Measurements from ENCODE around the gene TACC2.

Gene TACC2

DNA sequence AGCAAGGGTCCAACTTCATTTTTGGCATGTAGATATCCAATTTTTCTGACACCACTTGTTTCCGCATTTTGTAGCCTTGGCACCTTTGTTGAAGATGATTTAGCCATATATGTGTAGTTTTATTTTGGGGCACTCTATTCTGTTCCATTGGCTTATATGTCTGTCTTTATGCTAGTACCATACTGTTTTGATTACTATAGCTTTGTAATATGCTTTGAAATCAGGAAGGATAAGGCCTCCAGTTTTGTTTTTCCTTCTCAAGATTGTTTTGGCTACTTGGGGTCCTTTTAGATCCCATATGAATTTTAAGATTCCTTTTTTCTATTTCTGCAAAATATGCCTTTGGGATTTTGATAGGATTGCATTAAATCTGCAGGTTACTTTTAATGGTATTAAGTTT lies 272.6 kb downstream of the TACC2 start:
- no peak for DNase-seq
- in situ Hi-C loops (cut with HindIII; ENCODE audit: low pct_ligation_motif_present, low pct_unique_long_range_greater_than_20kb, low sequenced_read_pairs): no loop called here

DNA sequence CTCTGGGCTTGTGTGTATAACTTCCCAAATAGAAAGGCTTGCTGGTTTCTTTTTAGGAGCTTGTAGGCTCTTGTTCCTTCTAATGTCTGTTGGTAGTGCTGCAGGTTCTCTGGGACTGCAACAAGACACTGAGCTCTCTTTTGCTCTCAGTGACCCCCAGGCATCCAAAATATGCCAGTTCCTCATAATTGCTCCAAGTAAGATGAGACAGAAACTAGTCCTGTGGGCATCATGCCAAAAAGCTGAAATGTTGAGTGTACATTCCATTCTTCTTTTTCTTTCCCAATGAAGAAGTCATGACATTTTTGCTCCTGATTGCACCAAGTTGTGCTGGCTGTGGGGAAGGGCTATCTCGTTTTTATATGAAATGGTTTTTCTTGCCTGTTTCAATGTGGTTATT lies 275.0 kb downstream of the TACC2 start:
- DNase-seq: peak; percentile 89
- in situ Hi-C loops (cut with HindIII; ENCODE audit: low pct_ligation_motif_present, low pct_unique_long_range_greater_than_20kb, low sequenced_read_pairs): no loop called here

DNA sequence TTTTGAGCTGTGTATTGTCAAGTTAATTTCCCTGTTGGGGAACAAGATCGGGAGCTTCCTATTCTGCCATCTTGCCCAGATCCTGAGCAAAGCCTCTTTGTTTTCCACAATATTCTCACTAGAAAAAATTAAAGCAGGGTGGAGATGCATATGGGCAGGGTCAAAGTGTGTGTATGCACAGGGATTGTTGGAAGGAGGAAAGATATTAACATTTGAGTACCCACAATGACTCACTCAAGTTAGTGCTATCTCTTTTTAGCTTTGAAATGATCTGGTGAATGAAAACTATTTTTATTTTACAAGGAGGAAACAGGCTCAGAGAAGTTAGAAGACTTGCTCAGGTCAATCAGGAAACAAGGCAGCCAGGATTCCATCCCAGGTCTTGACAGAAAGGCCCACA lies 275.5 kb downstream of the TACC2 start:
- DNase-seq: peak; percentile 26
- in situ Hi-C loops (cut with HindIII; ENCODE audit: low pct_ligation_motif_present, low pct_unique_long_range_greater_than_20kb, low sequenced_read_pairs): no loop called here

DNA sequence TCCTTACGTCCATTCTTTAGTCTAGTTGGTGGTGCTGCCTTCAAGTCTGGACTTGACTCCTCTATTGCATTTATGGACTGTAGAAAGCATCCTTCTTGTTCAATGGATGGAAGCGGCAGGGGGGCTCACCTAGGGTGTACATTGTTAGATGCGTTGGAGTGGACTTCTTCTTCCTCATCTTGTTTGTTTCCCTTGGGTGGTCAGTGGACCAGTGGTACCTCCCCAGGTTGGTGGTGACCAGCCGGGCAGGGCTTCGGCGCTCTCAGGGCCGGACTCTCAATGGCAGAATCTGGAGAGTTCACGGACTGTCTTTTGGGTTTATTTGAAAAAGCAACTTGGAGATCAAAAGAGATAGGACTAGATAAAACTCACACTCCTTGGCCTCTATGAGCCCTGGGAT lies 276.0 kb downstream of the TACC2 start:
- in situ Hi-C loops (cut with HindIII; ENCODE audit: low pct_ligation_motif_present, low pct_unique_long_range_greater_than_20kb, low sequenced_read_pairs): no loop called here
- no peak for DNase-seq

DNA sequence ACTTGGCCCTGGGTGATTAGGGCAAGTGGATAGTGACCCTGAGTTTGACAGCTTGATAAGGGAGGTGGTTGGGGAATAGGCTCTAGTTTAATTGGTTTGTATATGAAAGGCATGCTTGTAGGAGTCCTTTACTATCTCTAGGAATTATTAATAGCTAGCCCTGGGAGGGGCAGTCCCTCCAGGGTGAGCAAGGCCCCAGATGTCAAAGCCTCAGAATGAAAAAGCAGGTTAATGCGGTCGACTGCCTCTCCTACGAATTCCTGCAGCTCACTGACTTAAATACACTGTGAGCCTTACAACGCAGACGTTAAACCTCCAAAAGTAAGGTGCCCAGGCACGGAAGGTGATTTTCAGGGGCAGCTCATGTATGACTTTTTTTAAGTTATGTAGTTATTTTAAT lies 276.9 kb downstream of the TACC2 start:
- peak; percentile 94 for DNase-seq
- in situ Hi-C loops (cut with HindIII; ENCODE audit: low pct_ligation_motif_present, low pct_unique_long_range_greater_than_20kb, low sequenced_read_pairs): no loop called here

DNA sequence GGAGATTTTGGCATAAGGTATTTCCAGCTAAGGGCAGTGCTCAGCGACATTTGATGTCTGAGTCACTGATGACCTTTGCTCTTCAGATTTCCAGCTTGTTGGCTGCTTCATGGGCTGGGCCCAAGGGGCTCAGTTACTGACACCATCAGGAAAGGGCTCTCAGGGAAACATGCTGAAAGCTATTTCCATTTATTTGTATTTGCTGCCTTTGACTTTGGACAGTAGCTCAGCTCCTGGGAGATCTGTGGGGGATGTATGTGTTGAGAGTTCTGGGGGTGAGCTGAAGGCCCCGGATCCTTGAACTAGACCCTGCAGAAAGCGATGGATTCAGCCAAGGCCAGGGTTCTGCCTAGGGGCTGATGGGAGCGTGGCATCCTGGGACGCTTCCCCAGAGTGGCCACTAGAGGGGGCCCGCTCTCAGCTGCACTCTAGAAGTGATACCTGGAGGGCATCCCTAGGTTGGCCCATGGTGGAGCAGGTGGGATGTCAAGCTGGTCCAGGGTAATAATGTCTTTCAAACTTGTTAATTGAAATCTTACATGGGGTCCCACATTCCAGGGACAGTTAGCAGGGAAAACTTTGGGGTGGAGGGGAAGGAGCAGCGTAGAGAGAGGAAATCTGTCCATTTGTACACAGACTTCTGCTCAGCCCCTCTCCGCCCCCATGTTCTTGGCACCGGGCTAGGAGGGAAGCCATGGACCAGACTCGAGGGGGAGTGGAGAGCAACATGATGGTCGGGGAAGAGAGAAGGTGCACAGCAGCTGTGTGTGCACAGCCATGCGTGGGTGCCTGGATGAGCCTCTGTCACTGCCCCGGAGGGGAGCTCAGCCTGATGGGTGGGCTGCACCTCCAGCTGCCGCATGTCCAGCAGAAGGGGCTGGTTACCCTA lies 279.1 kb downstream of the TACC2 start:
- DNase-seq: peak; percentile 62
- in situ Hi-C loops (cut with HindIII; ENCODE audit: low pct_ligation_motif_present, low pct_unique_long_range_greater_than_20kb, low sequenced_read_pairs): no loop called here

DNA sequence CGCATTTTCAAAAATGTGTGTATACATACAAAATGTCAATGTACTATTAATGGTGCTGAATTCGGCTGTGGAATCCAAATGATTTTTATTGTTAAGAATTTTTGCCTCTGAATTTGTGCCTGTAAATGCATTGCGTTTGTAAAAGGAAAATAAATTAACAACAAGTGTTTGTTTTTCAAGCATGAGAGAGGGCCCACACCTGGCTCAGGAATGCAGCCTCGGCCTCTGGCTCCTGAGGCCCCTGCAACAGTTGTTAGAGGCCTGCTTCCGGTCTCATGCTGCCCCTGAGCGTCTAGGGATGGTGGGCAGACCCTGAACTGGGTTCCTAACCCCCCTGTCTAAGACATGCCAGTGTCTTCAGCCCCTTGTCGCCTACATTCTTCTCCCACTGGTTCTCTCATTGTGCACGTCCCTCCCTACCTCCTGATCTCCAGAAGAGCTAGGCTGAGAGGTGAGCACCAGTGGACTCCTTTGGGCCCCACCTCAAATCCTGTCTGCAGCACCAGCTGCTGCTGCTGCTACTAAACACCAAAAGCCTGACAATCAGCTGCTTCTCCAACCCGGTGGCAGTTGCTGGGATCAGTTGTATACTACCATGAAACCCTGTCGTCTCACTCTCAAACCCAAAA lies 280.2 kb downstream of the TACC2 start:
- DNase-seq: no peak
- in situ Hi-C loops (cut with HindIII; ENCODE audit: low pct_ligation_motif_present, low pct_unique_long_range_greater_than_20kb, low sequenced_read_pairs): no loop called here

DNA sequence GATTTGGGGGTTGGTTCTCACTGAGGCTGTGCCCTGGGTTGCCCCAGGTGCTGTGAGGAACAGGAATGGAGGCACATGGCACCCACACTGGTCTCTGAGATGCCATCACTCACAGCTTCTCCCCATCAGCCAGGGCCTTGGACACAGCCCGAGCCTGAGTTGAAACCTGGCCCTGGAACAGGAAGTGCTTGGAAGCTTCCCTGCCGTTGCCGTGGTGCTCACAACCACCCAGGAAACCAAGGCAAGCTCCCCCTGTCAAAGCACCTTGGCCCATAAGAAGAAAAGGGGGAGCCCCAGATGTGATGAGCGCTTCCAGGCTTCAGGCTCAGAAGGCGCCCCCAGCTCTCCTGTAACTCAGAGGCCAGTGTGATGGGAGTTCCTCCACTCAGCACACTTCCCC lies 282.1 kb downstream of the TACC2 start, which contains the start of gene BTBD16:
Gene BTBD16 (plus strand): TSS at position 221 of the 400 bp plus-strand sequence. CDS start 3,786 bp downstream, outside the sequence.
- no peak for DNase-seq

DNA sequence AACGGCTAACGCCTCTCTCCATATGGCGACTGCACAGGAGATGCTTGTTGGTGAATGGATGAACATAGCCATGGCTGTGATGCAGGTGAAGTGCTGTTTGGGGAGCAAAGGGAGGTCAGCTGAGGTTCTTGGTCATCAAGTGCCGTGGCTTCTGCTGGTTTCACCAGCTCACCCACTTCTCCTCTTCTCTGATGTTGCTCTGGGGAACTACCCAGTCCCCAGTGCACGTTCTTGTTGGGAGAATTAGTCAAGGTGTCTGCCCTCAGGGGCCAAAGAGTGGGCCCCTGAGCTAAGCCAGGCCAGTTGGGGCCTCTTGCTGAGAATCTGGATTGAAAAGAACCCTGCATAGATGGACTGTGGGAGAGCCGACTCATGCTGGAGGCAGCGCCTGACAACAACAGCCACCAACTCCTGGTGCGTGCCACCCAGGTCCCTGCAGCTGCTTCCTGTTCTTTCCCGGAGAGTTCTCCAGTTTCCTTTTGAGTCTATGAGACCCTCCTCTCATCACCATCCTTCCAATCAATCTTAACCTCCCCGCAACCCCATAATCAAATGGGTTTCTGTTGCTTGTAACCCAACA lies 285.1 kb downstream of the TACC2 start:
- in situ Hi-C loops (cut with HindIII; ENCODE audit: low pct_ligation_motif_present, low pct_unique_long_range_greater_than_20kb, low sequenced_read_pairs): no loop called here
- no peak for DNase-seq

More for the DNA sequence above, 282.1 kb downstream of the TACC2 start, which contains the start of gene BTBD16:
- in situ Hi-C loops (cut with HindIII; ENCODE audit: low pct_ligation_motif_present, low pct_unique_long_range_greater_than_20kb, low sequenced_read_pairs): no loop called here

DNA sequence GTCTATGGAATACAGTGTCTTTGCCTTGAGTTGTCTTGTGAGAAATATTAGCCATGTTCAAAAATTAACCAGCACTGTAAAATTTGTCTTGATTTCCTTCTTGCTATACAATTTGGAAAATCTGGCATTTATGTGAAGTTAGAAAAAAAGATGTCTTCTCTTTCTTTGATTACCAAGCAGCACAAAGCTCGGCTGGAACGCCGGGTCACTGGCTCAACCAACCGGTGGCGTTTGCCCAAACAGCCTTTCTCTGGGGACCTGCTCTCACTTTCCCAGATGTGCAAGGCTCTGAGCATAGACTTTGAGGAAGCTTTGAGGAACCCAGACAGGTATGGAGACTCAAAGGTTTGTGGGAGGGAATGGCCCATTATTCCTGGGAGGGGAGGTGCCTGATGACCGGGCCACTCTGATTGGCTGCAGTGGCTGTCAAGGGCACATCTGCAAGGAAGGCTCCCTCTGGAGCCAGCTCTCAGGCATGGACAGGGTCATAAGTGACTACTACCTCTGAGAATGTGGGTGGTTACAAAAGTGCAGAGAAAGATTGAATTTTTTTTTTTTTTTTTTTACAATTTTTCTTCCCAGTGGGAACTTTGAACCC lies 287.7 kb downstream of the TACC2 start:
- peak; percentile 71 for DNase-seq
- in situ Hi-C loops (cut with HindIII; ENCODE audit: low pct_ligation_motif_present, low pct_unique_long_range_greater_than_20kb, low sequenced_read_pairs): loop anchor here (25.0 kb wide), 1 partner anchor 161 kb away; no protein-coding TSS in a partner anchor

DNA sequence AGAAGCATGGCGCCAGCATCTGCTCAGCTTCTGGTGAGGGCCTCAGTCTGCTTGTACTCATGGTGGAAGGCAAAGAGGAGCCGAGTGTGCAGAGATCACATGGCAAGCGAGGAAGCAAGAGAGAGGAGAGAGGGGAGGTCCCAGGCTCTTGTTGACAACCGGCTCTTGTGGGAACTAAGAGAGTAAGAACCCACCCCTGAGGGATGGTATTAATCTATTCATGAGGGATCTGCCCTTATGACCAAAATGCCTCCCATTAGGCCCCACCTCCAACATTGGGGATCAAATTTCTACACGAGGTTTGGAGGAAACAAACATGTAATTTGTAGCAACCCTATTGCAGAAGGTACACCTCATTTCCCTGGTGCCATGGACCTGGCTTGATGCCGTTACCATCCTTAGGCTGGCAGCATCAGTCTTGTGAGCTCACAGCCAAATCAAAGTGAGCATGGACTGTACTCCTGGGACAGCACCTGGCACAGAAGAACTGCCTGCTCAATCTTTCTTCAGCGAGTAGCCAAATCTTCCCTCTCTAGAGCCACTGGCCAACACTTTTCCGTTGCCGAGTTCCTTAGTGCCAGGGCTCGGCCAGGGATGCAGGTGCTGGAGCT lies 288.7 kb downstream of the TACC2 start:
- DNase-seq: no peak
- in situ Hi-C loops (cut with HindIII; ENCODE audit: low pct_ligation_motif_present, low pct_unique_long_range_greater_than_20kb, low sequenced_read_pairs): loop anchor here (25.0 kb wide), 1 partner anchor 160 kb away; no protein-coding TSS in a partner anchor

DNA sequence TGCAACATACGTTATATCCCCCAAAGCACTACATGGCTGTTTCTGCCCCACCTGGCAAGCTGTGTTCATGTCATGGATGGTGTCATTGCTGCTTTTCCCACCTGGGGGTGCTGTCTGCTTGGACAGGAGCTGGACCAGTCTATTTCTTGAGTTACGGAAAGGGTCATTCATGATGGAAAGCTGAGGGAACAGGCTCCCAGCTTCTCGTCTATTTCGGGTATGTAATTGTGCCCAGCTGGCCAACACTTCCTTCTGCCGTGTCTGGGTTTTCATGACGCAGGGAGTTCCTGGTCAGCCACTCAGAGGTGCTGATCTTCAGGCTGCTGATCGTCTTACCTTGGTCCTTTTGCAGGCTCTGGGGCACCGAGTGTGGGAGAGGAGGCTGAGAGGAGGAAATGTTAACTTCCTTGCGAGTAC lies 290.8 kb downstream of the TACC2 start:
- in situ Hi-C loops (cut with HindIII; ENCODE audit: low pct_ligation_motif_present, low pct_unique_long_range_greater_than_20kb, low sequenced_read_pairs): loop anchor here (25.0 kb wide), 1 partner anchor 158 kb away; no protein-coding TSS in a partner anchor
- DNase-seq: peak; percentile 68

DNA sequence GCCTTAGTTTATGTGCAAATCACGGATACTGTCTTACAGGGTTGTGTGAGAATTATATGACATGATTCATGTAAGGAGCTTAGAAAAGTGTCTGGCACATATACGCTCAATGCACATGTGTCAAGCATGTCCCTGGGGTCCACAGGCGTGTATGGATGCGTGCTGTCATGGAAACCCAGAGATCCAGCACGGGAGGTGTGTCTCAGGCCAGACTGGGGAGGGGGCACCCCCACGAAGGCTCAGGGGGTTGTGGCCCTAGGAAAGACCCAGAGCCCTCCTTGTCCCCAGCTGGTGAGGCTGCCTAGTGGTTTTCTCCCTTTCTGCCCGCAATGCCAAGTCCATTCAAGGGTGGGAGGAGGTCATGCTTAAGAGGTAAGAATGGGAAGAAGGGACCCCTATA lies 291.2 kb downstream of the TACC2 start:
- in situ Hi-C loops (cut with HindIII; ENCODE audit: low pct_ligation_motif_present, low pct_unique_long_range_greater_than_20kb, low sequenced_read_pairs): loop anchor here (25.0 kb wide), 1 partner anchor 157 kb away; no protein-coding TSS in a partner anchor

DNA sequence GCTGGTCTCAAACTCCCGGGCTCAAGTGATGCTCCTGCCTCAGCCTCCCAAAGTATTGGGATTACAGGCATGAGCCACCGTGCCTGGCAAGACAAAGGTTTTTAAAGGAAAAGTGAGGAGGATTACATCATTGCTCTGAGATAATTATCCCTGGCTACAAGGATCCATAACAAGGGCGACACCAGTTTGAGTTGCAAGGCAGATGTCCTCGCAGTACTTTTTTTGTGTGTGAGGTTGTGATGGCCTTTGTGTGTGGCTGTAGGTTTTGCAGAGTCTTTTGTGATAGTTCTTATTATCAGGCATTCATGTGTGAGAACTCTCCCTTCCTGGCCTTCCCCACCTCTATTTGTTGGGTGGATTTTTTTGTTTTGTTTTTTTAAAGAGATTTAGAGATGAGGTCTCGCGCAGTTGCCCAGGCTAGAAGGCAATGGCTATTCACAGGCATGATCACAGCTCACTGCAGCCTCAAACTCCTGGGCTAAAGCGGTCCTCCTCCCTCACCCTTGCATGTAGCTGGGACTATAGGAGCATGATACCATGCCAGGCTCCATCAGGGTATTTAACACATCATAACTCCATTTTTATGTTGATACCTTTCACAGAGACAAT lies 292.2 kb downstream of the TACC2 start:
- in situ Hi-C loops (cut with HindIII; ENCODE audit: low pct_ligation_motif_present, low pct_unique_long_range_greater_than_20kb, low sequenced_read_pairs): loop anchor here (25.0 kb wide), 1 partner anchor 156 kb away; no protein-coding TSS in a partner anchor
- DNase-seq: no peak

More for the DNA sequence above, 291.2 kb downstream of the TACC2 start:
- DNase-seq: no peak

DNA sequence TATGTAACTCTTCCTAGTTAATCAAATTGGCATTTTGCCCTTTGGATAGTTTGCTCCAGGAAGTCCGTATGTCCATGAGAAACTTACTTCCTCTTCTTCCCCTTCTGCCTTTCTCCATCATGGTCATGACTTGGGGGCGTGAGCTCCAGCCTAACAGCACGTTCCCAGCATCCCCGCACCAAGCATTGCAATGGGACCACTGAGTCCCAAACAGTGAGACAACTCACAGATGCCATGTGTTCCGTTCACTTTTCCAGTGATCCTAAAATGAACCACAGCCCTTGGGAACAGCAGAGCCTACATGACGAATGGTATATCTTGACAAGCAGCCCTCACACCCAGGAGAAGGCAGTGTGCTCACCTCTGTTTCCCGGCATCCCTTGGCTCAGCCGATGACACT lies 292.8 kb downstream of the TACC2 start:
- in situ Hi-C loops (cut with HindIII; ENCODE audit: low pct_ligation_motif_present, low pct_unique_long_range_greater_than_20kb, low sequenced_read_pairs): loop anchor here (25.0 kb wide), 1 partner anchor 156 kb away; no protein-coding TSS in a partner anchor
- no peak for DNase-seq

DNA sequence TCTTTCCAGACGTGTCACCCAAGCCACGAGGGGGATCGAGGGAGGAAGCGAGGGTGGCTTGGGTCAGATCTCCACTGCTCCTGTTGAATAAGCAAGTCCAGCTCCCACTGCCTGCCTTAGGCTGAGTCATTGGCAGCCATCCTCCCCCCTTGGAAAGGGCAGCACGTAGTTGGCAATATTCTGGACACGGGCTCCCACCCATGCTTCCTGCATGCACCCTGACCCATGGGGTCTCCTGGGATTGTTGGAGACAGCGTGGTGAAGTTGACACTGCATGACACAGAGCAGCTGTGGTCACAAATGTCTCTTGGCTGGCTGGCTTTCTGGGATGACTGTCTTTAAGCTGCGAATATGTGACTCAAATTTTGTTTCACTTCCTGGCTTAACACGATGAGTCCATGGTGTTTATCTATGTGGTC lies 293.3 kb downstream of the TACC2 start:
- in situ Hi-C loops (cut with HindIII; ENCODE audit: low pct_ligation_motif_present, low pct_unique_long_range_greater_than_20kb, low sequenced_read_pairs): loop anchor here (25.0 kb wide), 1 partner anchor 155 kb away; no protein-coding TSS in a partner anchor
- peak; percentile 39 for DNase-seq

DNA sequence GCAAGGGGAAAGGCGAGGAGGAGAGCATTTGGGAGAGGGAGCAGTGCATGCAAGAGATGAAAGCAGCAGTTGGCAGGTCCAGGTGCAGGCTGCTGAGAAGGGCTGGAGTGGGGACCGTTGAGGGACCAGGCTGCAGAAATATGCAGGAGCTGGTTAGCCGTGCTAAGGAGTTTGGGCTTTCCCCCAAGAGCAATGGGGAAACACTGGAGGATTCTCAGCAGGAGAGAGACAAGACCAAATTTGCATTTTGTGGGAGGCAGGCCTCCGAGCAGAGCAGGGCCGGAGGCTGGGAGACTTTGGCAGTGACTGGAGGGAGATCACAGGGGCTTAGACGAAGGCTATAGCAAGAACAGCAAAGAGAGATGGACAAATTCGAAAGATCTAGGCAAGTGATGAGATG lies 293.9 kb downstream of the TACC2 start:
- DNase-seq: no peak
- in situ Hi-C loops (cut with HindIII; ENCODE audit: low pct_ligation_motif_present, low pct_unique_long_range_greater_than_20kb, low sequenced_read_pairs): loop anchor here (25.0 kb wide), 1 partner anchor 154 kb away; no protein-coding TSS in a partner anchor

Measured in ACHN (cell line).